HCT116 (cell line): ENCODE measurements around the gene ADGRB3. TPM values are rescaled to one million over a fixed set of nuclear protein-coding genes. Genes with fewer than 3 reads are reported as not detected.

Source experiments
- ATAC-seq: fragments of 200-7000 bp; cut with Tn5 transposase; 2 replicates; pipeline ENCODE4 v1.9.1; 2020; ENCODE audit warnings: mild to moderate bottlenecking, moderate library complexity
- BruUV-seq: library from RNA; stranded (reverse); fragments of 400-500 nt; replicated peaks from 2 replicates; lab custom pipeline; 2021; lab: Mats Ljungman, UMichigan
- CTCF ChIA-PET: fragments of 300-600 bp; sonication (Branson Sonifier 250); formaldehyde crosslinking; loops from one replicate; lab custom pipeline; 2021; ENCODE audit warnings: antibody characterized with exemption; lab: Charles Lee
- POLR2A ChIA-PET: fragments of 300-600, 350-600 bp; sonication (Branson Sonifier 250); formaldehyde crosslinking; loops from one replicate; lab custom pipeline; 2021; ENCODE audit warnings: antibody characterized with exemption; lab: Charles Lee
- RAD21 ChIA-PET, 2 experiments: fragments of 300-600 bp; sonication (Branson Sonifier 250); formaldehyde crosslinking; loops; one replicate each; lab custom pipeline; 2023; ENCODE audit warnings: low total read pairs in 2 of 2; ENCODE audit not compliant: uncharacterized antibody in 2 of 2, unreplicated experiment in 2 of 2, low non-redundant PET in 1 of 2; lab: Charles Lee
- DNase-seq: peaks from one replicate; pipeline ENCODE4 v3.0.0-alpha.2; 2010; ENCODE audit warnings: low read depth, low spot score
- H2AFZ ChIP-seq: fragments of 200-600 bp; shearing (Covaris generic), sonication (generic); 2 replicates; pipeline ENCODE4 v1.6.1; 2017; ENCODE audit warnings: low read depth, mixed run types, mixed read lengths, antibody characterized with exemption, low read length; ENCODE audit not compliant: poor library complexity, severe bottlenecking
- H3K27ac ChIP-seq: 2 replicates; pipeline ENCODE4 v1.5.1; 2012; ENCODE audit warnings: low read depth, low read length
- H3K27me3 ChIP-seq: fragments of 200-600 bp; sonication (generic); 2 replicates; pipeline ENCODE4 v1.6.1; 2016; ENCODE audit warnings: mixed run types, low read length, mixed read lengths; ENCODE audit not compliant: insufficient read depth
- H3K36me3 ChIP-seq, 2 experiments: fragments of 200-500 bp in 1 of 2; fragments of 200-600 bp in 1 of 2; sonication (Bioruptor generic) in 1 of 2; sonication (generic) in 1 of 2; 2 replicates each; pipeline versions ENCODE4 v1.5.1 to v1.6.1; 2014 to 2016; ENCODE audit warnings: low read length in 2 of 2, inconsistent platforms in 1 of 2, mixed read lengths in 1 of 2, mixed run types in 1 of 2; ENCODE audit not compliant: insufficient read depth in 2 of 2, control insufficient read depth in 1 of 2
- H3K4me1 ChIP-seq, 2 experiments: fragments of 200-600 bp in 1 of 2; sonication (generic) in 1 of 2; 2 replicates each; pipeline versions ENCODE4 v1.5.1 to v1.6.1; 2012 to 2017; ENCODE audit warnings: low read length in 2 of 2, inconsistent platforms in 1 of 2, mild to moderate bottlenecking in 1 of 2, mixed read lengths in 1 of 2, mixed run types in 1 of 2, moderate library complexity in 1 of 2; ENCODE audit not compliant: insufficient read depth in 2 of 2, control insufficient read depth in 1 of 2
- H3K4me2 ChIP-seq: fragments of 200-600 bp; sonication (generic); 2 replicates; pipeline ENCODE4 v1.6.1; 2017; ENCODE audit warnings: mixed run types, low read length, mixed read lengths
- H3K4me3 ChIP-seq, 2 experiments: fragments of 200-600 bp in 1 of 2; sonication (generic) in 1 of 2; replicated peaks in 1 of 2; 2 replicates each; pipeline ENCODE4 v1.5.1; 2011 to 2016; ENCODE audit warnings: low read length in 2 of 2, control low read depth in 1 of 2, low read depth in 1 of 2, mild to moderate bottlenecking in 1 of 2, mixed read lengths in 1 of 2, mixed run types in 1 of 2
- H3K79me2 ChIP-seq: fragments of 200-600 bp; sonication (generic); 2 replicates; pipeline ENCODE4 v1.6.1; 2017; ENCODE audit warnings: mild to moderate bottlenecking, mixed run types, low read length, moderate library complexity, mixed read lengths; ENCODE audit not compliant: insufficient read depth
- H3K9ac ChIP-seq: fragments of 200-600 bp; sonication (generic); 2 replicates; pipeline ENCODE4 v1.6.1; 2016; ENCODE audit warnings: low read length, mixed read lengths
- H3K9me2 ChIP-seq: fragments of 200-600 bp; sonication (generic), shearing (Covaris generic); 2 replicates; pipeline ENCODE4 v1.6.1; 2017; ENCODE audit warnings: mixed run types, mild to moderate bottlenecking, moderate library complexity; ENCODE audit not compliant: insufficient read depth
- H3K9me3 ChIP-seq, 2 experiments: fragments of 200-500 bp in 1 of 2; fragments of 200-600 bp in 1 of 2; sonication (Bioruptor generic) in 1 of 2; sonication (generic) in 1 of 2; 2 replicates each; pipeline ENCODE4 v1.6.1; 2014 to 2017; ENCODE audit warnings: low read length in 2 of 2, mixed read lengths in 2 of 2, inconsistent platforms in 1 of 2, low read depth in 1 of 2, mild to moderate bottlenecking in 1 of 2, mixed run types in 1 of 2, moderate library complexity in 1 of 2; ENCODE audit not compliant: control insufficient read depth in 1 of 2, insufficient read depth in 1 of 2
- H4K20me1 ChIP-seq: fragments of 200-600 bp; sonication (generic), shearing (Covaris generic); 2 replicates; pipeline ENCODE4 v1.6.1; 2017; ENCODE audit warnings: mixed run types, mild to moderate bottlenecking, moderate library complexity; ENCODE audit not compliant: insufficient read depth
- CBX3 ChIP-seq: IDR thresholded peaks from 2 replicates; pipeline ENCODE4 v1.6.1; 2012; ENCODE audit warnings: low read depth
- CEBPB ChIP-seq: IDR thresholded peaks from 2 replicates; pipeline ENCODE4 v1.6.1; 2012; ENCODE audit warnings: low read depth
- EZH2 ChIP-seq: fragments of 200-600 bp; sonication (generic); IDR thresholded peaks from 2 replicates; pipeline ENCODE4 v1.6.1; 2017; ENCODE audit warnings: antibody characterized with exemption, mixed run types
- POLR2AphosphoS5 ChIP-seq: IDR thresholded peaks from 2 replicates; pipeline ENCODE4 v1.6.1; 2011; ENCODE audit warnings: mild to moderate bottlenecking, low read depth, low read length, moderate library complexity
- SRF ChIP-seq: IDR thresholded peaks from 2 replicates; pipeline ENCODE4 v1.6.1; 2012; ENCODE audit warnings: low read depth
- TCF7L2 ChIP-seq: IDR thresholded peaks from 2 replicates; pipeline ENCODE4 v1.7.0; 2011; ENCODE audit warnings: borderline replicate concordance, inconsistent platforms; ENCODE audit not compliant: insufficient read depth, insufficient read length; ENCODE audit errors: extremely low read depth
- ZBTB33 ChIP-seq: IDR thresholded peaks from 2 replicates; pipeline ENCODE4 v1.6.1; 2011; ENCODE audit warnings: mild to moderate bottlenecking, low read length, moderate library complexity; ENCODE audit not compliant: insufficient replicate concordance; ENCODE audit errors: extremely low read depth
- intact Hi-C: fragments of 100-400 bp; cut with micrococcal nuclease; formaldehyde crosslinking; loops from 2 replicates; pipeline ENCODE4 v1.10.0; 2022
- total RNA-seq: library from RNA; stranded (reverse); gene quantifications from one replicate; pipeline ENCODE4 v1.2.1, GENCODE V29; 2021; ENCODE audit not compliant: unreplicated experiment

ADGRB3 gene
- total RNA-seq, 1 experiment from 2014 or later, result not detected

- Histone ChIP-seq H3K9ac (no peak overlapping the region), H3K4me3 (no peak overlapping the region), H2AFZ (no peak overlapping the region), H3K79me2 (no peaks in the 10 kb centered on the region), H3K4me2 (no peak overlapping the region), H3K9me2 (no peaks in the 10 kb centered on the region), H3K4me1 (no peaks in the 10 kb centered on the region), H3K36me3 (no peaks in the 10 kb centered on the region), H3K9me3 (peaks cover 3 to 5% of the 10 kb centered on the region in 2 experiments; a peak in 2 of 4 replicates), H3K27me3 (no peaks in the 10 kb centered on the region), H3K27ac (no peak overlapping the region), H4K20me1 (no peaks in the 10 kb centered on the region)
- no peak for ATAC-seq
- ChIA-PET CTCF (no interaction called here), RAD21 (no interaction called here), POLR2A (no interaction called here)
- intact Hi-C loops, result no loop called here
- TF ChIP-seq EZH2 (no peak), CEBPB (no peak), POLR2AphosphoS5 (no peak), ZBTB33 (no peak), CBX3 (no peak), TCF7L2 (no peak), SRF (no peak)
- no TSS peak for BruUV-seq
- no peak for DNase-seq
These were observed 2.3 kb upstream of the ADGRB3 start for GRCh38 chr6:68632734-68633133.
